ENCODE data around the gene C2CD4C.

Gene C2CD4C

GRCh38 chr19:437041-437440 is 28.1 kb upstream of the C2CD4C start:
- no peak for TF ChIP-seq CTCF (IDR thresholded peaks at IDR 0.05; ENCODE audit: insufficient read depth, missing control alignments)
- DNase-seq (ENCODE audit: insufficient read length, low spot score): no peak
- no peak for FAIRE-seq

DNA sequence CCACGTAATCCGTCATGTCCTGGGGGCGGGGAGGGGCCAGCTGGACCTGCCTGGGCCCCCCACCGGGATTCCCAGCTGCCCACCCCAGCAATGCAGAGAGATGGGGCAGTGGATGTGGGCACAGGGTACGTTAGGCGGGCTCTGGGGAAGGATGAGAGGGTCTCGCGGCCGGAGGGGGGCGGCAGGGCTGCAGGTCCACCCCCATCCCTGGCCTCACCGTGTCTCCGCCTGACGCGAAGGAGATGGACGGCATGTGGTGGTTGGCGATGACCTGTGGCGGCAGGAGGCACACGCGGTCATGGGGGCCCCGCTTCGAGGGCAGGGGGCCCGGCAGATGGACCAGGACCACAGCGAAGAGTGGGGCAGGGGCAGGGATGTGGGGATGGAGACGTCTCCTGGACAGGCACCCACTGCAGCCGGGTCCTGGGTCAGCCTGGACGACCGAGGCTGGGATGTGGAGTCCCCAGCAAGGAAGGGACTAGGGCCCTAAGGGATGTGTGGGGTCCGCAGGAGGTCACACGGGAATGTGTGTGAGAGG is 27.5 kb upstream of the C2CD4C start:
- DNase-seq (ENCODE audit: insufficient read length, low spot score): no peak
- TF ChIP-seq CTCF (IDR thresholded peaks at IDR 0.05; ENCODE audit: insufficient read depth, missing control alignments): no peak
- no peak for FAIRE-seq

- DNase-seq (ENCODE audit: insufficient read length, low spot score): no peak
- TF ChIP-seq CTCF (IDR thresholded peaks at IDR 0.05; ENCODE audit: insufficient read depth, missing control alignments): no peak
- no peak for FAIRE-seq
Measured at GRCh38 chr19:435707-436412, 26.9 kb upstream of the C2CD4C start.

DNA sequence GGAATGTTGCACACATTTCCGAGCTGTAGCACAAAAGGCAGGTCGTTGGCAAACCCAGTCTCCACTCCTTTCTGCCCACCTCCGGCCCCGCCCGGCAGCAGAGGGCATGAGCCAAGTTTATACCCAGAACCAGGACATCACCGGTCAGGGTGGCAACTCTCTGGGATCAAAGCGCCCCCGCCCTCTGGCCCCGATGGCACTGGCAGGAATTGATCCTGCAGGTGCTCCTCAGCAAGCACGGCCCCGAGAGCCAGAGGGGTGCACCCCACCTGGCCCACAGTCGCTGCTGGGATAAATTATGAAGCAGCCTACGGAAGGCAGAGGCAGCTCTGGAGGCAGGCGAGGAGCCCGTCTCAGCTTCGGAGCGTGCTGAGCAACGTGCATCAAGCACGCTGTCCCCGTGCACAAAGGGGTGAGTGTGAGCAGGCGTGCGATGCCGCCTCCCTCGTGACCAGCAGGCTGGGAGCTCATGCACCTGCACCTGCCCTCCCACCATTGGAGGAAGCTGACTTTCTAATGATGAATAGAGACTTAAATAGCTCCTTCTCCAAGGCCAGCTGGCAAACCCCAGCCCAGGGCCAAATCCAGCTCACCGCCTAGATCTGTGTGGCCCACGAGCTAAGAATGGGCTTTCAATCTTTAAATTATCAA is 26.2 kb upstream of the C2CD4C start:
- DNase-seq (ENCODE audit: insufficient read length, low spot score): no peak
- FAIRE-seq: no peak
- TF ChIP-seq CTCF (IDR thresholded peaks at IDR 0.05; ENCODE audit: insufficient read depth, missing control alignments): no peak

- no peak for DNase-seq (ENCODE audit: insufficient read length, low spot score)
- TF ChIP-seq CTCF (IDR thresholded peaks at IDR 0.05; ENCODE audit: insufficient read depth, missing control alignments): no peak
- FAIRE-seq: peak; percentile 38
Measured at GRCh38 chr19:434152-434960, 25.4 kb upstream of the C2CD4C start.

DNA sequence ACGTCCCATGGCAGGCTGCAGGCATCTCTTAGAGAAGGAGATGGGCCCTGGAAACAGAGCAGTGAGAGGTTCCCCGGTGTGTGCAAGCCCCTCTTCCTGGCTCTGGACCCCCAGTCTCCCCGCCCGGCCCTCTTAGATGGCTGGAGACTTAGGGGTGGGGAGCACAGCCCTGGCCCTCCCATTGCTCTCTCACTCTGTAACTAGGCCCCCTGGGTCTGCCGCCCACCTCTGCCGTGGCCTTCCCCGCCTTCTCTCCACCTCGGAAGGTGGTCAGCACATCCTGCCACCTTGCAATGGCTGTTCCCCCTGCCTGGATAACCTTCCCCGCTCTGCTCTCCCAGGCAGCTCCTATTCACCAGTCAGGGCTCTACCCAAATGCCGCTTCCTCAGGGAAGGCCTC is 21.8 kb upstream of the C2CD4C start:
- TF ChIP-seq CTCF (IDR thresholded peaks at IDR 0.05; ENCODE audit: insufficient read depth, missing control alignments): no peak
- no peak for DNase-seq (ENCODE audit: insufficient read length, low spot score)
- FAIRE-seq: no peak

All from D721Med (cell line).